SK-N-SH (cell line): ENCODE data around the gene SMCO4. TPM values are rescaled to one million over a fixed set of nuclear protein-coding genes. Genes with fewer than 3 reads are reported as not detected.

ENCODE experiments used
- CTCF ChIA-PET: fragments of 300-600, 350-600 bp; formaldehyde crosslinking; extraction: SDS; loops from one replicate; lab custom pipeline; 2021; lab: Yijun Ruan, JAX
- POLR2A ChIA-PET: fragments of 350-600 bp; sonication (Branson Sonifier 250); formaldehyde crosslinking; extraction: SDS; loops from one replicate; lab custom pipeline; 2020; ENCODE audit warnings: antibody characterized with exemption, inconsistent platforms; lab: Yijun Ruan, JAX
- DNase-seq: peaks from one replicate; pipeline ENCODE4 v3.0.0; 2012
- H2AFZ ChIP-seq: fragments of 200-600 bp; sonication (generic); 2 replicates; pipeline ENCODE4 v1.8.1; 2016; ENCODE audit warnings: antibody characterized with exemption, mild to moderate bottlenecking, low read depth
- H3F3A ChIP-seq: fragments of 200-600 bp; sonication (generic); replicated peaks from 2 replicates; pipeline ENCODE3; 2016; ENCODE audit warnings: antibody characterized with exemption, mild to moderate bottlenecking; ENCODE audit not compliant: insufficient read depth
- H3K27ac ChIP-seq, 2 experiments: fragments of 200-500 bp in 1 of 2; fragments of 200-600 bp in 1 of 2; sonication (Bioruptor generic) in 1 of 2; sonication (generic), shearing (Covaris generic) in 1 of 2; 2 replicates each; pipeline versions ENCODE4 v1.5.1 to v1.6.1; 2014 to 2016; ENCODE audit warnings: low read depth in 2 of 2, inconsistent platforms in 1 of 2, low read length in 1 of 2, mild to moderate bottlenecking in 1 of 2, mixed read lengths in 1 of 2
- H3K27me3 ChIP-seq: fragments of 200-600 bp; sonication (generic), shearing (Covaris generic); 2 replicates; pipeline ENCODE4 v1.6.1; 2016; ENCODE audit warnings: mixed run types; ENCODE audit not compliant: insufficient read depth
- H3K36me3 ChIP-seq, 2 experiments: fragments of 200-500 bp in 1 of 2; fragments of 200-600 bp in 1 of 2; sonication (Bioruptor generic) in 1 of 2; sonication (generic) in 1 of 2; replicated peaks in 1 of 2; 2 replicates each; pipeline versions ENCODE3 to v1.5.1; 2014 to 2016; ENCODE audit warnings: low read length in 1 of 2, mild to moderate bottlenecking in 1 of 2; ENCODE audit not compliant: insufficient read depth in 2 of 2, control insufficient read depth in 1 of 2
- H3K4me1 ChIP-seq, 2 experiments: fragments of 200-500 bp in 1 of 2; fragments of 200-600 bp in 1 of 2; sonication (Bioruptor generic) in 1 of 2; sonication (generic), shearing (Covaris generic) in 1 of 2; 2 replicates each; pipeline versions ENCODE4 v1.5.1 to v1.6.1; 2014 to 2016; ENCODE audit warnings: low read depth in 1 of 2, low read length in 1 of 2, mixed run types in 1 of 2; ENCODE audit not compliant: insufficient read depth in 2 of 2, control insufficient read depth in 1 of 2
- H3K4me2 ChIP-seq: fragments of 200-600 bp; sonication (generic), shearing (Covaris generic); 2 replicates; pipeline ENCODE4 v1.6.1; 2017; ENCODE audit warnings: mixed run types
- H3K4me3 ChIP-seq, 2 experiments: fragments of 200-500 bp in 1 of 2; fragments of 200-600 bp in 1 of 2; sonication (Bioruptor generic) in 1 of 2; sonication (generic), shearing (Covaris generic) in 1 of 2; 2 replicates each; pipeline versions ENCODE4 v1.5.1 to v1.8.1; 2014 to 2016; ENCODE audit warnings: low read depth in 2 of 2, inconsistent platforms in 1 of 2, low read length in 1 of 2, mild to moderate bottlenecking in 1 of 2, mixed read lengths in 1 of 2, moderate library complexity in 1 of 2
- H3K79me2 ChIP-seq: fragments of 200-600 bp; sonication (generic); 2 replicates; pipeline ENCODE4 v1.8.1; 2017; ENCODE audit warnings: mild to moderate bottlenecking; ENCODE audit not compliant: insufficient read depth
- H3K9ac ChIP-seq: fragments of 200-600 bp; sonication (generic); 2 replicates; pipeline ENCODE4 v1.6.1; 2017; ENCODE audit warnings: mixed run types
- H3K9me2 ChIP-seq: fragments of 200-600 bp; sonication (generic); 2 replicates; pipeline ENCODE4 v1.6.1; 2017; ENCODE audit warnings: mixed run types
- H3K9me3 ChIP-seq: fragments of 200-600 bp; sonication (generic); 2 replicates; pipeline ENCODE4 v1.6.1; 2017; ENCODE audit warnings: mixed run types, mild to moderate bottlenecking, moderate library complexity
- H4K20me1 ChIP-seq: fragments of 200-600 bp; sonication (generic); 2 replicates; pipeline ENCODE4 v1.6.1; 2017; ENCODE audit warnings: mild to moderate bottlenecking, mixed run types; ENCODE audit not compliant: insufficient read depth
- EZH2phosphoT487 ChIP-seq: fragments of 200-600 bp; sonication (generic); IDR thresholded peaks from 2 replicates; pipeline ENCODE4 v1.6.1; 2017; ENCODE audit warnings: low read depth, mixed run types, mild to moderate bottlenecking, antibody characterized with exemption, moderate library complexity, borderline replicate concordance
- FOXM1 ChIP-seq: IDR thresholded peaks from 2 replicates; pipeline ENCODE4 v1.4.0; 2012; ENCODE audit warnings: low read depth, mild to moderate bottlenecking
- GATA2 ChIP-seq: sonication (generic); formaldehyde crosslinking; IDR thresholded peaks from 2 replicates; pipeline ENCODE4 v1.5.0; 2020; ENCODE audit warnings: mild to moderate bottlenecking, missing genetic modification reagents
- NFIC ChIP-seq: IDR thresholded peaks from 2 replicates; pipeline ENCODE4 v1.4.0; 2012; ENCODE audit warnings: borderline replicate concordance
- NRF1 ChIP-seq: IDR thresholded peaks from 2 replicates; pipeline ENCODE4 v1.6.1; 2012; ENCODE audit warnings: low read depth, mild to moderate bottlenecking, low read length
- POLR2AphosphoS5 ChIP-seq: IDR thresholded peaks from 2 replicates; pipeline ENCODE4 v1.6.1; 2012; ENCODE audit warnings: low read depth, low read length
- RAD21 ChIP-seq: IDR thresholded peaks from 2 replicates; pipeline ENCODE4 v1.6.1; 2012; ENCODE audit warnings: mild to moderate bottlenecking, low read length
- RXRA ChIP-seq: IDR thresholded peaks from 2 replicates; pipeline ENCODE4 v1.4.0; 2012; ENCODE audit warnings: low read depth, mild to moderate bottlenecking, borderline replicate concordance
- SIN3A ChIP-seq: IDR thresholded peaks from 2 replicates; pipeline ENCODE4 v1.6.1; 2012; ENCODE audit warnings: low read depth, mild to moderate bottlenecking, low read length, moderate library complexity, borderline replicate concordance
- SMC3 ChIP-seq: IDR thresholded peaks from 2 replicates; pipeline ENCODE4 v1.6.1; 2012; ENCODE audit warnings: low read depth, low read length, improper control_type of control experiment
- TCF12 ChIP-seq: IDR thresholded peaks from 2 replicates; pipeline ENCODE4 v1.4.0; 2012
- TEAD4 ChIP-seq: IDR thresholded peaks from 2 replicates; pipeline ENCODE4 v1.4.0; 2012; ENCODE audit warnings: mild to moderate bottlenecking, borderline replicate concordance; ENCODE audit not compliant: insufficient read depth
- polyA plus RNA-seq, 3 experiments: library from polyadenylated mRNA; depleted of rRNA; stranded (reverse); fragments of >200 nt; gene quantifications; 2 replicates each; pipeline ENCODE4 v1.2.3, GENCODE V29; 2012
- TF ChIP-seq, protein P1 (sequence below): IDR thresholded peaks from 2 replicates; pipeline ENCODE4 v1.6.1; 2012; ENCODE audit warnings: mild to moderate bottlenecking, low read depth, low read length, moderate library complexity
- TF ChIP-seq, protein P2 (sequence below): IDR thresholded peaks from 2 replicates; pipeline ENCODE4; 2012

The SMCO4 gene
- polyA plus RNA-seq, 1 of the 3 experiments (the other 2 are of a cell fraction), result 9.0 TPM

DNA sequence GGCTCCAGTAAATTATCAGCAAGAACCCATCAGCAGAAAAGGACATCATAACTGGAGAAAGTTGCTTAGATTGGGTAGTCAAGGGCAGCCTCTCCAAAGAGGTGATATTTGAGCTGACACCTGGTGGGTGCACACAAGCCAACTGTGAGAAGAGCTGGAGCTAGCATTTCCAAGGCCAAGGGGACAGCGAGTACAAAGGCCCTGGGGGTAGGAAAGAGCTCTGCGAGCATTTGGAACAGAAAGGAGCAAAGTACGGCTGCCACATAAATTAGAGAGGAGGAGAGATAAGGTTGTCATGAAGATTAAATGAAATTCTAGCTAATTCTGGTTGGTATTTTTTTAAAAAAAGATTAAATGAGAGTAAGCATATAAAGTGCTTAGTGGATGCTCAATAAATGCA lies 21.7 kb upstream of the SMCO4 start (continued):
- TF ChIP-seq, protein P1, sequence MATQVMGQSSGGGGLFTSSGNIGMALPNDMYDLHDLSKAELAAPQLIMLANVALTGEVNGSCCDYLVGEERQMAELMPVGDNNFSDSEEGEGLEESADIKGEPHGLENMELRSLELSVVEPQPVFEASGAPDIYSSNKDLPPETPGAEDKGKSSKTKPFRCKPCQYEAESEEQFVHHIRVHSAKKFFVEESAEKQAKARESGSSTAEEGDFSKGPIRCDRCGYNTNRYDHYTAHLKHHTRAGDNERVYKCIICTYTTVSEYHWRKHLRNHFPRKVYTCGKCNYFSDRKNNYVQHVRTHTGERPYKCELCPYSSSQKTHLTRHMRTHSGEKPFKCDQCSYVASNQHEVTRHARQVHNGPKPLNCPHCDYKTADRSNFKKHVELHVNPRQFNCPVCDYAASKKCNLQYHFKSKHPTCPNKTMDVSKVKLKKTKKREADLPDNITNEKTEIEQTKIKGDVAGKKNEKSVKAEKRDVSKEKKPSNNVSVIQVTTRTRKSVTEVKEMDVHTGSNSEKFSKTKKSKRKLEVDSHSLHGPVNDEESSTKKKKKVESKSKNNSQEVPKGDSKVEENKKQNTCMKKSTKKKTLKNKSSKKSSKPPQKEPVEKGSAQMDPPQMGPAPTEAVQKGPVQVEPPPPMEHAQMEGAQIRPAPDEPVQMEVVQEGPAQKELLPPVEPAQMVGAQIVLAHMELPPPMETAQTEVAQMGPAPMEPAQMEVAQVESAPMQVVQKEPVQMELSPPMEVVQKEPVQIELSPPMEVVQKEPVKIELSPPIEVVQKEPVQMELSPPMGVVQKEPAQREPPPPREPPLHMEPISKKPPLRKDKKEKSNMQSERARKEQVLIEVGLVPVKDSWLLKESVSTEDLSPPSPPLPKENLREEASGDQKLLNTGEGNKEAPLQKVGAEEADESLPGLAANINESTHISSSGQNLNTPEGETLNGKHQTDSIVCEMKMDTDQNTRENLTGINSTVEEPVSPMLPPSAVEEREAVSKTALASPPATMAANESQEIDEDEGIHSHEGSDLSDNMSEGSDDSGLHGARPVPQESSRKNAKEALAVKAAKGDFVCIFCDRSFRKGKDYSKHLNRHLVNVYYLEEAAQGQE, result no peak
- TF ChIP-seq GATA2 (CRISPR knock-in tag) (peak; percentile 49), NFIC (no peak), EZH2phosphoT487 (no peak)

DNA sequence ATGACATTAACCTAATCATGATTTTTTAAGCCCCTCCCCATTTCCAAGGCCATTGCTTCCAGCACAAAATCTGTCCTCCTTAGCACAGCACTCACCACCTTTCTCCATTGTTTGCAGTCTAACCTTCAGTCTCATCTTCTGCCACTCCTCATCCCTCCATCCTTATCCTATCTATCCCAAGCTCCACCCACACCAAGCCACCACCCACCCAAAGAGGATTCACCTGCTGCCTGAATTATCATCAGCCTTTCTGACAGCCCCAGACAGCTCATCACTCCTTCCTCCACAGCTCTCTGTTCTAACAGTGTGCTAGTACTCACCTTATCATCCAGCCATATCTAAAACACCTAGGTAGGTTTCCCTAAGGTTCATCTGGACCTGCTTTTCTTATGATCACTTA lies 20.7 kb upstream of the SMCO4 start:
- Histone ChIP-seq H3K9ac (no peak overlapping the region), H3K4me1 (peaks cover 0 to 4% of the 10 kb centered on the region in 2 experiments; a peak in 2 of 4 replicates), H3K79me2 (no peaks in the 10 kb centered on the region), H2AFZ (no peak overlapping the region), H3K9me3 (no peaks in the 10 kb centered on the region), H3K4me3 (no peak overlapping the region), H3K4me2 (no peak overlapping the region), H3K36me3 (no peaks in the 10 kb centered on the region), H3K9me2 (no peaks in the 10 kb centered on the region), H3K27me3 (no peaks in the 10 kb centered on the region), H4K20me1 (no peaks in the 10 kb centered on the region)
- ChIA-PET POLR2A (no interaction called here), CTCF (interaction anchor here (1.4 to 2.9 kb wide), 3 partner anchors 9 to 329 kb away, joined by 3 to 14 read pairs (median 4); no protein-coding TSS in a partner anchor)
- DNase-seq, result no peak
- TF ChIP-seq FOXM1 (no peak), TCF12 (no peak), TEAD4 (no peak), NRF1 (no peak), SMC3 (no peak), SIN3A (no peak), RAD21 (no peak), RXRA (no peak), NFIC (no peak), POLR2AphosphoS5 (no peak)
- TF ChIP-seq, protein P1, result no peak
- TF ChIP-seq, protein P2, sequence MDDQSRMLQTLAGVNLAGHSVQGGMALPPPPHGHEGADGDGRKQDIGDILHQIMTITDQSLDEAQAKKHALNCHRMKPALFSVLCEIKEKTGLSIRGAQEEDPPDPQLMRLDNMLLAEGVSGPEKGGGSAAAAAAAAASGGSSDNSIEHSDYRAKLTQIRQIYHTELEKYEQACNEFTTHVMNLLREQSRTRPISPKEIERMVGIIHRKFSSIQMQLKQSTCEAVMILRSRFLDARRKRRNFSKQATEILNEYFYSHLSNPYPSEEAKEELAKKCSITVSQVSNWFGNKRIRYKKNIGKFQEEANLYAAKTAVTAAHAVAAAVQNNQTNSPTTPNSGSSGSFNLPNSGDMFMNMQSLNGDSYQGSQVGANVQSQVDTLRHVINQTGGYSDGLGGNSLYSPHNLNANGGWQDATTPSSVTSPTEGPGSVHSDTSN, result no peak
- TF ChIP-seq, all 33 proteins: peak for 0
- no peaks in the 10 kb centered on the region for H3F3A ChIP-seq
- H3K27ac ChIP-seq, result no peak overlapping the region
